Measurements from ENCODE around the gene KRTAP10-5.
"Not testable (repeated sequence)": the region's sequence is repeated elsewhere in the genome, so short reads cannot be mapped to it uniquely, and the experiment has no call there.

KRTAP10-5 gene

DNA sequence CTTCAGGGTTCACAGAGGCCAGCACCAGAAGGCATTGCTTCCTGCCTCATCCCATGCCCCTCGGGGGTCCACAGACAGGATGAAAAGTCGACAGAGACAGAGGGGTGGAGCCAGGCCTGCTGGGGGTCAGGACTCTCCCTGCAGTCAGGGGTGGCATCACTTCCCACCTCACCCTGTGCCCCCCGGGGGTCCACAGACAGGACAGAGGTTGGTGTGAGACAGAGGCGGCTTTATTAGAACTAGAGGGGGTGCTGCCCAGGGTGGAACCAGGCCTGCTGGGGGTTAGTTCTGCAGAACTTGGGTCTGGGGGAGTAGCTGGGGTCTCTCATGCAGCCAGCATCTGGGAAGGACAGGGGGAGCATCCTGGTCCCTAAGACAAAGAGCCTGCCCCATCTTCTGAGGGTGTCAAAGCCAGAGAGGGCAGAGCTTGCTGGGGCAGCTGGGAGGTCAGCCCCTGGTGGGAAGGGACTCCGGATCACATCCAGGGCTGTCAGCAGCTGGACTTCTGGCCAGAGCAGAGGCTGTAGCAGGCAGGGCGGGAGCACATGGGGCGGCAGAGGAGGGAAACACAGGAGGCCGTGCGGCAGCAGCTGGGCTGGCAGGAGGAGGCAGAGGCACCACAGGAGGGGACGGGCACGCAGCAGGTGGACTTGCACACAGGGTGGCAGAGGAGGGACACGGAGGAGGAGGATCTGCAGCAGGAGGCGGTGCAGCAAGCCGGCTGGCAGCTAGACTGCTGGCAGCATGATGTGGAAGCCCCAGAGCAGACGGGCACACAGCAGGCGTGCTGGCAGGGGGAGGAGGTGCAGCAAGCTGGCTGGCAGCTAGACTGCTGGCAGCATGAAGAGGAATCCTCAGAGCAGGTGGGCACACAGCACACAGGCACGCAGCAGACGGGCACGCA, 10.7 kb upstream of the KRTAP10-5 start:
- not testable (repeated sequence) for DNase-seq (ENCODE audit: low read depth in 2 of 2)

DNA sequence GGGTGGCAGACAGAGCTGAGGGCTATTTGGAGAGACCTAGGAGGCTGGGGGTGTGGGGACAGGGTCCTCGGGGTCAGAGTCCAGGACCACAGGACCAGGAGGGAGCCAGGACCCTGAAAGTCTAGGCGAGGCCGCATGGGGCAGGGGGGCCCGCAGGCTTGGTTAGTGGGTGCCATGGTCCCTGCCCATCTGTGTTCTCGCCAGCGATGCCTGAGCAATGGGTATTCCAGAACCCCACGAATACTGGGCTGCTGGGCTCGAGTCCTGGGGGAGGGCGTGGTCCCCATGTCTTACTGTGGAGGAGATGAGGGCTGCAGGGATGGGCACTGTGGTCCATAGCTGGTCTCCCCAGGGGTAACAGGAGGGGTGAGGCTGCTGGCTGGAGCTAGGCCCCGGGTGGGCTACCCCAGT, 9.9 kb upstream of the KRTAP10-5 start:
- no peak for DNase-seq (ENCODE audit: low read depth in 2 of 2)

- no peak for DNase-seq (ENCODE audit: low read depth in 2 of 2)
Measured at GRCh38 chr21:44589586-44590305, 9.3 kb upstream of the KRTAP10-5 start.

- no peak for DNase-seq (ENCODE audit: low read depth in 2 of 2)
Measured at GRCh38 chr21:44589094-44589493, 8.7 kb upstream of the KRTAP10-5 start.

- no peak for DNase-seq (ENCODE audit: low read depth in 2 of 2)
Measured at GRCh38 chr21:44585892-44586291, 5.5 kb upstream of the KRTAP10-5 start.

- no peak for DNase-seq (ENCODE audit: low read depth in 2 of 2)
Measured at GRCh38 chr21:44583800-44584147, 3.4 kb upstream of the KRTAP10-5 start.

- DNase-seq (ENCODE audit: low read depth in 2 of 2): no peak
Measured at GRCh38 chr21:44583089-44583799, 2.8 kb upstream of the KRTAP10-5 start.

GRCh38 chr21:44582055-44582454, 1.7 kb upstream of the KRTAP10-5 start:
- DNase-seq (ENCODE audit: low read depth in 2 of 2): no peak

DNA sequence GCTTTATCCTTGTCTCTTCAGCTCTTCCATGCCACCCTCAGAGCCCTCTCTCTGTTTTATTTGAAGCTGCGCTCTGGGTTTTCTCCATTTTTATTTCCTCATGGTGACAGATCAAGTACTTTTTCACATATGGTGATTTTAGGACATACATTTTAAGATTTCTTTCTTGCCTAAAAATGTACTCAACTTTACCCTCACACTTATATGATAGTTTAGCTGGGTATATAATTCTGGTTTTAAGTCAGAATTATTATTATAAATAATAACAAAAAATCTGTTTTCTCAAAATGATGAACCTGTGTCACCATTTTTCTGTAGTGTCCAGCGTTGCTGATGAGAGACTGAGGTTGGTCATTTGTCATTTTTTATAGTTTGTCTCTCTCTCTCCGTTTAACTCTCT, 754 bp upstream of the KRTAP10-5 start:
- DNase-seq (ENCODE audit: low read depth in 2 of 2): no peak

DNA sequence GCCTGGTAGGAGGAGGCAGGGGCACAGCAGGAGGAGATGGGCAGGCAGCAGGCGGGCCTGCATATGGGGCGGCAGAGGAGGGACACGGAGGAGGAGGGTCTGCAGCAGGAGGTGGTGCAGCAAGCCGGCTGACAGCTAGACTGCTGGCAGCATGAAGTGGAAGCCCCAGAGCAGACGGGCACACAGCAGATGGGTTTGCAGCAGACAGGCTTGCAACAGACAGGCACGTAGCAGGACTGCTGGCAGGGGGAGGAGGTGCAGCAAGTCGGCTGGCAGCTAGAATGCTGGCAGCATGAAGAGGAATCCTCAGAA, 615 bp downstream of the KRTAP10-5 start:
- no peak for DNase-seq (ENCODE audit: low read depth in 2 of 2)

DNA sequence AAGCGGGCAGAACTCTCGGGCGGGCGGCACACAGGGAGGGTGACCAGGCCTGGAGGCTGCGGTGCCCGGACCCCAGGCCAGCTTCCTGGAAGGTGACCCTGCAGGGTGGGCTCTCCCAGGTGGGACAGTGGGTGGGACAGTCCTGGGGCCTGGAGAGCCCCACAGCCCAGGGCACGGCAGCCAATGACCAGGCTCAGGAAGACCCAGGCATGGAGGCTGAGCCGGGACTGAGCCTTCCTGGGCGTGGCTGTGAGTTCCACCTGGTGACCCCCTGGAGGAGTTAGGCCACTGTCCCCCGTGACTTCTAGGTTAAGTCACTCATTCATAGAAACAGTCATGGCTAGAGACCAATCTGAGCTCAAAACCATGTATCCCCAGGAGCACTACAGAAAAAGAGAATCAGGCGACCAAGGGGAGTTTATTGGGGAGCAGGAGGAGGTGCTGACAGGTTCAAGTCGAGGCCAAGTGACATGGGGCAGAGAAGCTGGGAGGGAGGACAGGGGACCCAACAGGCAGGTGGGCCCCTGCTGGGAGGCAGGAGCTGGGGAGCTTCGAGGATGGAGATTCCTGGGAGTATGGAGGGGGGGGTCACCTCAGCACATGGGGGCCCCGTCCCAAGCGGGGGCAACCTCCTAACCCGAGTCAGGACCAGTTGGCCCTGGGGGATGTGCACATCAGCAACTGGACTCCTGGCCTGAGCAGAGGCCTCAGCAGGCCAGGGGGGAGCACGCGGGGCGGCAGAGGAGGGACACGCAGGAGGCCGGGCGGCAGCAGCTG, 1.2 kb downstream of the KRTAP10-5 start:
- DNase-seq (ENCODE audit: low read depth in 2 of 2): no peak

DNA sequence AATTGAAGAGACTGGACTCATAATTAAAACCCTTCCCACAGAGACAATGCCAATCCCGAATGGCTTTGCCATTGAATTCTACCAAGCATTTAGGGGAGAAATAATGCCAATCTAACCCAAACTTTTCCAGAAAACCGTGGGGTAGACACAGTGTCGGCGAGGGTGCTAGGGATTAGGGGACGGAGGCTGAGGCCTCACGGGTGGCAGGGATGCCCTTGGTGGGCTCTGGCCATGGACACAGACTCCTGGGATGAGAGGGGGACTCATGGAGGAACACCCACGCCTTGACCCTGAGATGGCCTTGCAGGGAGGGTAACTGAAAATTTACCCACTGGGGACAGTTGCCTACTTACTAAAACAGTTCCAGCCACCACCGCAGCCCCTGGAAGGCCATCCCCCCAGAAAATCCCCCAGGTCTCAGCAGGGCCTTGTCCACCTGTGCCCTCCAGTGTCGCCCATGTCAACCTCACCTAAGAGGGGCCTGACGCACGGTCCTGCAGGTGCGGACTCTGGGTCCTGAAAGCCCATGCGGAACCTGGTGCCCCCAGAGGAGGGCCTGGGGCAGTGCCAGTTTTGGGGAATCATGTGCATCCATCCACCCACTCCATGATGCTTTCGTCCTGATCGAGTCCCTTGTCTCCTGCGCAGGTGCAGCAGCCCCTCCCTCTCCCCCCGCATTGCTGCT, 1.9 kb downstream of the KRTAP10-5 start:
- no peak for DNase-seq (ENCODE audit: low read depth in 2 of 2)

DNA sequence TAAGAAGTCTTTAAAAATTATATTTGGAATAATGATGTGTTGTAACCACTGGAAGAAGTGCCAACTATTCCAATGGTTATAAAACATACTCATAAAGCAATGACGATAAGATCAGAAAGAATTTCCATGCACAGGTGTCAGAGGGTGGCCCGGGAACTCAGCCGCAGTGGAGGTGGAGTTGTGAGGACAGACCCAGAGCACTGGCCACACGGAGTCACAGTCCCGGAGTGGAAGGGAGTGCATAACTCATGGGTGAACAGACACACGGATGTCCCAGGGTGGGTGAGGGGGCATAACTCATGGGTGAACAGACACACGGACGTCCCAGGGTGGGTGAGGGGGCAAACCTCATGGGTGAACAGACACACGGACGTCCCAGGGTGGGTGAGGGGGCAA, 4.4 kb downstream of the KRTAP10-5 start:
- DNase-seq (ENCODE audit: low read depth in 2 of 2): no peak

- no peak for DNase-seq (ENCODE audit: low read depth in 2 of 2)
Measured at GRCh38 chr21:44575307-44576024, 4.9 kb downstream of the KRTAP10-5 start.

GRCh38 chr21:44574457-44575306, 5.7 kb downstream of the KRTAP10-5 start:
- DNase-seq (ENCODE audit: low read depth in 2 of 2): no peak

DNA sequence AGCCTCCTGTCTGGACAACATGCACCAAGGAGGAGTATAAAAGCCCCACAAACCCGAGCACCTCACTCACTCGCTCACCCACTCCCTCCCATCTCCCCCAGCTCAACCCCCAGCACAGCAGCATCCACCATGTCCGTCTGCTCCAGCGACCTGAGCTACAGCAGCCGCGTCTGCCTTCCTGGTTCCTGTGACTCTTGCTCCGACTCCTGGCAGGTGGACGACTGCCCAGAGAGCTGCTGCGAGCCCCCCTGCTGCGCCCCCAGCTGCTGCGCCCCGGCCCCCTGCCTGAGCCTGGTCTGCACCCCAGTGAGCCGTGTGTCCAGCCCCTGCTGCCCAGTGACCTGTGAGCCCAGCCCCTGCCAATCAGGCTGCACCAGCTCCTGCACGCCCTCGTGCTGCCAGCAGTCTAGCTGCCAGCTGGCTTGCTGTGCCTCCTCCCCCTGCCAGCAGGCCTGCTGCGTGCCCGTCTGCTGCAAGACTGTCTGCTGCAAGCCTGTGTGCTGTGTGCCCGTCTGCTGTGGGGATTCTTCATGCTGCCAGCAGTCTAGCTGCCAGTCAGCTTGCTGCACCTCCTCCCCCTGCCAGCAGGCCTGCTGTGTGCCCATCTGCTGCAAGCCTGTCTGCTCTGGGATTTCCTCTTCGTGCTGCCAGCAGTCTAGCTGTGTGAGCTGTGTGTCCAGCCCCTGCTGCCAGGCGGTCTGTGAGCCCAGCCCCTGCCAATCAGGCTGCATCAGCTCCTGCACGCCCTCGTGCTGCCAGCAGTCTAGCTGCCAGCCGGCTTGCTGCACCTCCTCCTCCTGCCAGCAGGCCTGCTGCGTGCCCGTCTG, 6.6 kb downstream of the KRTAP10-5 start, which contains the start of gene KRTAP10-4:
Gene KRTAP10-4 (plus strand): TSS at position 100 of the 827 bp plus-strand sequence. CDS start 30 bp downstream, at position 130.
- not testable (repeated sequence) for DNase-seq (ENCODE audit: low read depth in 2 of 2)

- no peak for DNase-seq (ENCODE audit: low read depth in 2 of 2)
Measured at GRCh38 chr21:44572959-44573583, 7.3 kb downstream of the KRTAP10-5 start.
